ENCODE measurements around the gene MCUR1. TPM values are rescaled to one million over a fixed set of nuclear protein-coding genes. Genes with fewer than 3 reads are reported as not detected.
"Not testable (repeated sequence)": the region's sequence is repeated elsewhere in the genome, so short reads cannot be mapped to it uniquely, and the experiment has no call there.

MCUR1 gene, protein sequence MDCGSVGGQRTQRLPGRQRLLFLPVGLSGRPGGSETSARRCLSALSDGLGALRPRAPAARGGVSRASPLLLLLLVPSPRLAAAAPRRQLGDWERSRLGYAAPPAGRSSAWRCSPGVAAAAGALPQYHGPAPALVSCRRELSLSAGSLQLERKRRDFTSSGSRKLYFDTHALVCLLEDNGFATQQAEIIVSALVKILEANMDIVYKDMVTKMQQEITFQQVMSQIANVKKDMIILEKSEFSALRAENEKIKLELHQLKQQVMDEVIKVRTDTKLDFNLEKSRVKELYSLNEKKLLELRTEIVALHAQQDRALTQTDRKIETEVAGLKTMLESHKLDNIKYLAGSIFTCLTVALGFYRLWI
- 24.6 TPM for total RNA-seq

GRCh38 chr6:13814176-13814937, at the start of gene MCUR1:
MCUR1 (minus strand) TSS chr6:13814557; CDS start chr6:13814429, 128 bp downstream.
- peak; percentile 93 for ATAC-seq

DNA sequence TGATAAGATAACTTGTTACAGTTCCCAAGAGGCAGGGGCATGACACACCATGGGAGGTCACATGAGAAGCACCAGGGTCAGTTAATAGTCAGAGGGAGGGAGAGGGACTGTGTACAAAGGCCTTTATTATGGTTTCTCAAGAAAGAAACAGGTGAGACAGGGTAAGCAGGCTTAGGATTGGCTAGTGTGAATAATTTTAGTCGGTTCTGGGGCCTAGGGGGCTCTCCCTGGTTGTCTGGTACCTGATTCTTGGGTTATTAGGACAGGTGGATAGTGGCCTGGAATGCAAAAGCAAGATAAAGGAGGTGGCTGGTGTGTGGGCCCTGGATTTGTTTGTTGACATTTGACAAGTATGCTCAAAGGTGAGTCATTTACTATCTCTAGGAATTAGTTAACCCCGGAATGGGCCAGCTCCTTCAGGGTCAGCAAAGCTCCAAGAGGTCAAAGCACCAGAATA, 49.4 kb upstream of the MCUR1 start:
- peak; percentile 22 for ATAC-seq

GRCh38 chr6:13860556-13861185, 46.3 kb upstream of the MCUR1 start:
- ATAC-seq = not testable (repeated sequence)

DNA sequence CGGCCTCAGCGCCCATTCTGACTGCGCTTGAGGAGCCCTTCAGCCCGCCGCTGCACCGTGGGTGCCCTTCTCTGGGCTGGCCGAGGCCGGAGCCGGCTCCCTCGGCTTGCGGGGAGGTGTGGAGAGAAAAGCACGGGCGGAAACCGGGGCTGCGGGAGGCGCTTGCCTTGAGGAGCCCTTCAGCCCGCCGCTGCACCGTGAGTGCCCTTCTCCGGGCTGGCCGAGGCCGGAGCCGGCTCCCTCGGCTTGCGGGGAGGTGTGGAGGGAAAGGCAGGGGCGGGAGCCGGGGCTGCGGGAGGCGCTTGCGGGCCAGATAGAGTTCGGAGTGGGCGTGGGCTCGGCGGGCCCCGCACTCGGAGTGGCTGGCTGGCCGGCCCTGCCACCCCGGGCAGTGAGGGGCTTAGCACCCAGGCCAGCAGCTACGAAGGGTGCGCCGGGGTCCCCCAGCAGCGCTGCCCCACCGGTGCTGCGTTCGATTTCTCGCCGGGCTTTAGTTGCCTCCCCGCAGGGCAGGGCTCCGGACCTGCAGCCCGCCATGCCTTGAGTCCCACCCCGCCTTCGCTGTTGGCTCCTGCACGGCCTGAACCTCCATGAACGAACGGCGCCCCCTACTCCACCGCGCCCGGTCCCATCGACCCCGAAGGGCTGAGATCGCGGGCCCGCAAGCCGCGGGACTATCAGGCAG, 45.7 kb upstream of the MCUR1 start:
- no peak for ATAC-seq

- ATAC-seq = no peak
Measured at GRCh38 chr6:13854716-13855250, 40.4 kb upstream of the MCUR1 start.

- ATAC-seq = no peak
Measured at GRCh38 chr6:13853871-13854270, 39.5 kb upstream of the MCUR1 start.

GRCh38 chr6:13851803-13852202, 37.4 kb upstream of the MCUR1 start:
- ATAC-seq = no peak

GRCh38 chr6:13851330-13851729, 37.0 kb upstream of the MCUR1 start:
- no peak for ATAC-seq

- not testable (repeated sequence) for ATAC-seq
Measured at GRCh38 chr6:13850690-13851089, 36.3 kb upstream of the MCUR1 start.

DNA sequence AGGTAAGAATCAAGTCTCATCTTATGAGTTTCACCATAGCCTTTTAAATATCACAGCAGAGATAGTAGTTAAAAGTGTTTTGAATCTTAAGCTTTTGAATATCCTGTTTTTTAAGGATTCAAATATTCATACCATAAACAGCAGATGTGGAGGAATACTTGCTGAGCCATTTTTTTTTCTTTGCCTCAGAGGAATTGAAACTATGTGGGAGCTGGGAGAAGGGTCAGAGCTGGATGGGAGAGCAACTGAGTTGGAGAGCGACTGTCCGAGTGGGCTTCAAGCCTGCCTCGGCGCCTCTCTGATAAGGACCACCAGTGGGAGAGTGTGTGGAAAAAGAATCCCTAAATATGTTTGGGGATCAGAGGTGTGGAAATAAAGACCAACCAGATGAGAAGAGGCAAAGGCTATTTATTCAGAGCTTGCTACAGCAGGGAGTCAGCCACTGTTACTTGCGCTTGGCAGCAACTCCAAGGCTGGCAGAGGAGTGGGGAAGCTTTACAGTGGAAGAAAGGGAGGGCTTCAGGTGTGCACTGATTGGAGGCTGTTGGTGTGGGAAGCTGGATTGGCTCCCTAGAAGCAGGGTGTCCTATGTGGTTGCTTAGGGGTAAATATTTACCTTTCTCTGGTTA, 34.3 kb upstream of the MCUR1 start:
- ATAC-seq = no peak

- no peak for ATAC-seq
Measured at GRCh38 chr6:13847326-13848050, 33.1 kb upstream of the MCUR1 start.

GRCh38 chr6:13846841-13847240, 32.5 kb upstream of the MCUR1 start:
- ATAC-seq = no peak

GRCh38 chr6:13841936-13842335, 27.6 kb upstream of the MCUR1 start:
- ATAC-seq = no peak

- ATAC-seq = no peak
Measured at GRCh38 chr6:13838616-13839015, 24.3 kb upstream of the MCUR1 start.

GRCh38 chr6:13836170-13836569, 21.8 kb upstream of the MCUR1 start:
- ATAC-seq = no peak

DNA sequence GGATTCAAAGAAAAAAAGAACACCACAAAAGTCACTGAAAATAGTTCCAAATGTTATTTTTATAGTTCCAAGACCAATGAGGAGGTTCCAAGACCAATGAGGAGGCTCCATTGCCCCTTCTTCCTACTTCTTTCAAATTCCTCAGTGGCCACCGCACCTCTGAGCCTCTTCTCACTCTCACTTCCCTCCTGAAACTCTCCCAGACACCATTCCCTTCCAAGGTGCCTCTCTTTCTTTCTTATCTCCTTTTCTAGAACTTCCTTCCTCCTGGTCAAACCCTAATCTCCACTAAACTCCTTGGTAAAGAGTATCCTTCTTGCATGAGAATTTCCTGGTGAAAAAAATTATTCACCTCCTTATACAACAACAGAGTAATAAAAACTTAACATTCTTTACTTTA, 20.4 kb upstream of the MCUR1 start:
- no peak for ATAC-seq

GRCh38 chr6:13834018-13834417, 19.7 kb upstream of the MCUR1 start:
- not testable (repeated sequence) for ATAC-seq

- no peak for ATAC-seq
Measured at GRCh38 chr6:13832778-13833177, 18.4 kb upstream of the MCUR1 start.

- no peak for ATAC-seq
Measured at GRCh38 chr6:13831615-13832014, 17.3 kb upstream of the MCUR1 start.

DNA sequence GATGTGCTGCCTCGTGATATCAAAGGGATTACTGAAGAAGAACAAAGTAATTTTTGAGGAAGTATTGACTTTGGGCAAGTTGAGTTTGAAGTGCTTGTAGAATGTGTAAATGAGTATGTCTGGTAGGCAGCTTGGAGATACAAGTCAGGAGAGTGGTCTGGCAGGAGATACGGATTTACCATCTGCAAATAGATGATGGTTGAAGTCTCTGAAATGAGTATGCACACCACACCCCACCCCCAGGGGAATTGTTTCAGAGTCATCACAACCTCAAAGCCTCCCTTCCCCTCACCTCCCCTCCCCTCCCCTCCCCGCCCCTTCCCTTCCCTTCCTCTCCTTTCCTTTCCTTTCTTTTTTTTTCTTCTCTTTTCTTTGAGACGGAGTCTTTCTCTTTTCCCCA, 16.4 kb upstream of the MCUR1 start:
- ATAC-seq = no peak

- ATAC-seq = not testable (repeated sequence)
Measured at GRCh38 chr6:13829419-13829818, 15.1 kb upstream of the MCUR1 start.
